ENCODE data around the gene MXD3.

Gene MXD3

GRCh38 chr5:177339107-177339638 lies 27.5 kb upstream of the MXD3 start:
- no peak for TF ChIP-seq CTCF (IDR thresholded peaks at IDR 0.05; ENCODE audit: low read depth, low read length)
- no peak overlapping the region for H3K4me3 ChIP-seq (ENCODE audit: low read depth, low read length)

DNA sequence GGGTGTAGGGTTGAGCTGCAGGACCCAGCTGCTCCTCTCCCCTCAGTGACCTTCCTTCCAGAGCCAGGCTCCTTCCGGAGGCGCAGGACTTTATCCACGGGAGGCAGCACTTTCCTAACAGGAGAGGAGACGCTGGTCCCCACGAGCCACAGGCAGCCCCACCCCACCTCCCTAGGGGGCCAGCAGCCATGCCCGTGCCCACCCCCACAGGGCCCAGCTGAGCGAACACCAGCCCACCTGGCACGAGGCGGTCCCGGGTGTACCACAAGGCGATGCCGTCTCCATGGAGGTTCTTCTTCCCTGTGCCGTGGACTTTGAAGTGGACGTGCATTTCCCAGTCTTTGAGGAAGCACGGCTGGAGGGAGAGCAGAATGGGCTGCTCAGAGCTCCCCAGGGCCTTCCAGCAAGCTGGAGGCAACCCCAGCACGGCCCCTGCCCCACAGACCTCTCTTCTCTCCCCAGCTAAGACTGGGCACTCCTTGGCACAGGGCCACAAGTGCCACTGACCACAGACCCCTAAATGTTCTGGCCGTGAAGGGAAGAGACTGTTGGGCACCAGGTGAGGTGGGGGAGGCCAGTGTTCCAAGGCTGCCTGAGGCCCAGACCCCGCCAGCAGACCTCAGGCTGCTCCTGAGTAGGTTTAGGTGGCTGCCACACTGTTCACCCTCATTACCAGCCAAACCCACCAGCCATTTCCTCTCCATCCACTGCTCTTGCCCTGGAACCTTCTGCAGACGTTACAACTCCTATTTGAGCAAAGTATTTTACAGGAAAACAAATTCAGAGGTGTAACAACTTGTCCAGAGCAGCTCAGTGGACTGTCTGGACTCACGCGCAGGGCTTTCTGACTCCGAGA lies 26.8 kb upstream of the MXD3 start:
- H3K4me3 ChIP-seq (ENCODE audit: low read depth, low read length) = no peak overlapping the region
- TF ChIP-seq CTCF (IDR thresholded peaks at IDR 0.05; ENCODE audit: low read depth, low read length) = no peak

GRCh38 chr5:177336603-177337494 lies 25.2 kb upstream of the MXD3 start:
- TF ChIP-seq CTCF (IDR thresholded peaks at IDR 0.05; ENCODE audit: low read depth, low read length) = no peak
- no peak overlapping the region for H3K4me3 ChIP-seq (ENCODE audit: low read depth, low read length)

DNA sequence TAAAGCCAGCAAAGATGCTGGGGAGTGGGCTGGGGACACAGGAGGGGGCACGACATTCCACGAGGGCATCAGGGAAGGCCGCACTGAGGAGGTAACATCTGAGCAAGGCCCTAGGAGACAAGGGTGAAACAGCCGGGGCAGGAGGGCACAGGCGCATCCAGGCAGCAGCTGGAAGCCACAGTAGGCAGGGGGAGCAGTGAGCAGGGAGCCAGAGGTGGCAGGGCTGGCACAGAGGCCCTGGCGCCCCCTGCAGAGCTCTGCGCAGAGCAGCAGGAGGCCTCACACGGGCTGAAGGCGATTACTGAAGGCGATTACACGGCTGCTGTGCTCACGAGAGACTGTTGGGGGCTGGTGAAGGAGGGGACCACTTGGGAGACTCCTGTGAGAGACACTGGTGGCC lies 24.4 kb upstream of the MXD3 start:
- no peak overlapping the region for H3K4me3 ChIP-seq (ENCODE audit: low read depth, low read length)
- no peak for TF ChIP-seq CTCF (IDR thresholded peaks at IDR 0.05; ENCODE audit: low read depth, low read length)

DNA sequence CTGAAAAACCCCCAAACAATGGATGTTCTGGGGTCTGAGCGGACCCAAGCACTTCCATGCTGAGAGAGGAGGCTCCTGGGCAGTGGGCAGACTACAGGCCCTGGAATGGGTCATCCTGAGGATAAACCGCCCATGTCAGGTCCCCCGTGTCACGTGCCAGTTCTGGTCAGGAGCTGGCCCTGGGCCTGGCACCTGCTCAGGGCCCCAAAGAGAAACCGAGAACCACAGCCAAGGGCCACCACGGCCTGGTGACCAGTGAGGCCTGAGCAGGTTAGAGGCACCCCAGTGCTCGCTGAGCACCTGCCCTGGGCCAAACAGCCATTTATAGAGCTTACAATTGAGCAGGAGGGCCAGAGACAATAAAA lies 24.0 kb upstream of the MXD3 start:
- TF ChIP-seq CTCF (IDR thresholded peaks at IDR 0.05; ENCODE audit: low read depth, low read length) = no peak
- no peak overlapping the region for H3K4me3 ChIP-seq (ENCODE audit: low read depth, low read length)

GRCh38 chr5:177334781-177335700 lies 23.3 kb upstream of the MXD3 start:
- no peak overlapping the region for H3K4me3 ChIP-seq (ENCODE audit: low read depth, low read length)
- no peak for TF ChIP-seq CTCF (IDR thresholded peaks at IDR 0.05; ENCODE audit: low read depth, low read length)

Data from WI38 (cell line).